GM12873 (cell line): ENCODE data around the gene BCAS3.

ENCODE experiments used
- CTCF ChIP-seq: IDR thresholded peaks from 2 replicates; pipeline ENCODE4 v1.5.1; 2012; ENCODE audit warnings: low read depth, mild to moderate bottlenecking, moderate library complexity, low read length, control low read depth; ENCODE audit not compliant: insufficient read depth; ENCODE audit errors: missing control alignments

BCAS3 gene

DNA sequence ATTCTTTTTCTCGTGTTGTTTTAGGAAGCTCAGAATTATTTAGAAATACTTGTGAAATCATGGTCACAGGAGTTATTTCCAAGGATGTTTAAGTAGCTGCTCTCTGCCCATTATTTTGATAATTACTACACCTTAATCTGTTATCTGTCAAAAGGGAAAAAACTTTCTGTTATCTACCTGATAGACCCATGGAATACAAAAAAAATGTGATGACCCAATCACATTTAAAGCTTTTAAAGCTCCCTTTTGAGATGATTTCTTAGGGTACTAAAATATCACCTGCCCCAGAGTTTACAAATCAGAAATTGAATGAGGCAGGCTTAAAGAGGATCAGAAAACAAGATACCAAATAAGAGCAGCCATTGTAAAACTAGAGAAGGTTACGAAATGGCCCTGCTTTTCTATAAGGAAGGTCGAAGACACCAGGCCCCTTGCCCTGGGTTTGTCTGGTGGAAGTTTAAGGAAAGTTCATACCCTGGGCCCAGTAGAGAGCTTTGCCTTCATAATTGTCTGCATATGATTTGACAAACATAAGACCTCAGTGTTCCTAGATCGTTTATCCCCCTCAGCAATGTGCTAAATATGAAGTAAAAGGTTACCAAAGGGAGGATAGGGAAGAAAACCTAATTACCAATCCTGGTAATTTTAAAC is 572.1 kb downstream of the BCAS3 start:
- TF ChIP-seq CTCF, result no peak

DNA sequence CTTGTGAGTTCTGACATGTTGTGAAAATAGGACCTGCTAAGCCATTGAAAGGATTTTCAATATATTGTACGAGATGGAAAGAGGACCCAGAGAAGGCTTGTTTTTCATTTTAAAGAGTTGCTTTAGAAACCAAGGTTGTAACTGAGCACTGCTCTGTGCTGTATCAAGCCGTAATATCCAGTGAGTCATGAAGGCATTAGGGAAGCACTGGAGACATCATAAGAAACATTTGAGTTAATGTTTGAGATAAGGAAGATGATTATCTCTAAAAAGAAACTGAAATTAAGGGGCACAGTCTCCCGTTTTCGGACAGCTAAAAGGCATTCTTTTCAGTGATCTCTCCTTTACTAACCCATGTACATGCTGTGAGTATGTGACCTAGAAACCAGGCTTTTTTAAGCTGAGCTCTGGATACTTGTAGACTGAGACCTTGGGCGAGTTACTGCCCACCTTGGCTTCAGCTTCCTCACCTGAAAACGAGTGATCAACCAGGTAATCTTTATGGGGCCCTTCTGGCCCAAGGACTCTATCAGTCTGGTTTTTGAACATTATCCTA is 572.8 kb downstream of the BCAS3 start:
- no peak for TF ChIP-seq CTCF

DNA sequence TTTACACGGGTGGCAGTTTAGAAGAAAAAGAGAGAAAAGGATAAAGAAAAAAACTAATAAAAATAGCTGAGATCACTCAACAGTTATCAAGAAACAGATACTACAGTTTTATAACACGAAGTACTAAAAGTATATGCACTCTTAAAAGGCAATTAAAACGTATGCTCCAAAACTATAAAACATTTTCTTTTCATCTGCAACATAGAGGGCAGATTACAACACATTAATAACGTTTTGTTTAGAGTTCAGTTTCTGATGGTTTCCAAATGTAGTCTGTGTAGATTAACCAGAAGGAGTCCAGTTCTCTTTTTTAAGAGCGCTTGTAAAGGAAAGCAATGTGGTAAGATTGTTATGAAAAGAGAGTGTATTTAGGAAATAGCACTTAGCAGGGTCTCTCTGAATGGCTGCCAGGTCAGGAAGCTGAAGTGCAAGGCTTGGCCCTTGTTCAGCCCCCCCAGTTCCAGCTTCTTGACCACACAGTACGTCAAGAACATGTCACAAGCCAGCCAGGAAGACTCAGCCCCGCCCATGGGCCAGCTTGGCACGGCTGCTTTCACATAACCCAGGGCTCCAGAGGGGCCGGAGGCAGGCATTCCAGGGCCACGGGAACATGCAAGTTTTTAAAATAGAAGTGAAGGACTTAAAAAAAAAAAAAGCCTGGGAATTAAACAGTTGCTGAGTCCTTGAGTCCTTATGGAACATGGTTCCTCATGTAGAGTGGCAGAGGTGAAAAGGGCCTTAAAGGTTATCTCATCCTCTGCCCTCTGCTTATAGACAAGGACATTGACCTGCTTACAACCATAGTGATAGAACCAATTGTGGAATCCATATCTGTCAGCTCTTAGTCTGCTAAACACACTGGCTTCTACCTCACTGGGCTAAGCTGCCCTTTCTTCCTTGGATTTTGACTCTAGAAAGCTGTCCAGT is 574.6 kb downstream of the BCAS3 start:
- TF ChIP-seq CTCF, result no peak

GRCh38 chr17:61253362-61253761 is 575.7 kb downstream of the BCAS3 start:
- no peak for TF ChIP-seq CTCF

DNA sequence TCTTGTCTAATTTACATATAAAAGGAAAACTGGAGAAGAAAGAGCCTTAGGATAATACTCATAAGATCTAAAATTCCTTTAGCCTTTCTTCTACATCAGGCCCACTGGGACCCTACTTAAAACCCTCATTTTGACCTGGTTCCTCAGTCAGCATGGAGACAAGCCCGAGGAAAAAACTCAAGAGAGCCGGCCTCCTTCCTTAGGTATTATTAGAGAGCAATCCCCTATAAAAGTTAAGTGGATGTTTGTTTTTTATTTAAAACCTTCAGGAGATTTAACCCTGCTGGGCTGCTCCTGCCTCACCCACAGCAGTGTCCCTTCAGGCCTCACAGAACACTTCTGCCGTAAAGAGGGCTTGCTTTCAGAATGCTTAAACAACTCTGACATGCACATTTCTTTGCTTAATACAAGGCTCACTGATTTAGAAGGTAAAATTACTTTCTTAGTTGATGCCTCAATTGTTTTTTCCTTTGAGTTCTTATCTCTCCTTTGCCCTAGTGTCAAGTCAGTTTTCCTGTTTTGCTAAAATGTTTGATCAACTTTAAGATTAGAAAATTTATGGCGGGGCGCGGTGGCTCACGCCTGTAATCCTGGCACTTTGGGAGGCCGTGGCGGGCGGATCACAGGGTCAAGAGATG is 576.4 kb downstream of the BCAS3 start:
- TF ChIP-seq CTCF, result no peak

GRCh38 chr17:61254904-61255303 is 577.3 kb downstream of the BCAS3 start:
- TF ChIP-seq CTCF, result no peak

GRCh38 chr17:61255647-61256046 is 578.0 kb downstream of the BCAS3 start:
- no peak for TF ChIP-seq CTCF
